HG03039 (cell line): ENCODE measurements around the gene ATOH8.

Source experiments
- ATAC-seq: cut with Tn5 transposase; IDR thresholded peaks from one replicate; pipeline ENCODE4 v1.9.1; 2021; ENCODE audit warnings: mild to moderate bottlenecking, moderate library complexity; ENCODE audit not compliant: unreplicated experiment

Gene ATOH8

GRCh38 chr2:85785027-85785822, 31.4 kb downstream of the ATOH8 start:
- ATAC-seq: no peak

- no peak for ATAC-seq
Measured at GRCh38 chr2:85785871-85786270, 32.1 kb downstream of the ATOH8 start.

- ATAC-seq: no peak
Measured at GRCh38 chr2:85786444-85786843, 32.7 kb downstream of the ATOH8 start.

GRCh38 chr2:85786865-85787264, 33.1 kb downstream of the ATOH8 start:
- no peak for ATAC-seq

- no peak for ATAC-seq
Measured at GRCh38 chr2:85787282-85787980, 33.6 kb downstream of the ATOH8 start.

- no peak for ATAC-seq
Measured at GRCh38 chr2:85787981-85788340, 34.2 kb downstream of the ATOH8 start.

GRCh38 chr2:85788603-85789002, 34.8 kb downstream of the ATOH8 start:
- ATAC-seq: no peak

- no peak for ATAC-seq
Measured at GRCh38 chr2:85789271-85789670, 35.5 kb downstream of the ATOH8 start.

- no peak for ATAC-seq
Measured at GRCh38 chr2:85790032-85790431, 36.2 kb downstream of the ATOH8 start.

- no peak for ATAC-seq
Measured at GRCh38 chr2:85790499-85791188, 36.9 kb downstream of the ATOH8 start.

GRCh38 chr2:85791704-85792565, 38.1 kb downstream of the ATOH8 start:
- no peak for ATAC-seq

- no peak for ATAC-seq
Measured at GRCh38 chr2:85792783-85793441, 39.1 kb downstream of the ATOH8 start.

GRCh38 chr2:85793584-85793983, 39.8 kb downstream of the ATOH8 start:
- ATAC-seq: no peak

GRCh38 chr2:85794038-85794441, 40.2 kb downstream of the ATOH8 start:
- ATAC-seq: no peak

- no peak for ATAC-seq
Measured at GRCh38 chr2:85794491-85795121, 40.8 kb downstream of the ATOH8 start.

GRCh38 chr2:85795331-85796045, 41.7 kb downstream of the ATOH8 start:
- ATAC-seq: no peak

GRCh38 chr2:85796046-85796340, 42.2 kb downstream of the ATOH8 start:
- ATAC-seq: no peak

- no peak for ATAC-seq
Measured at GRCh38 chr2:85796341-85797262, 42.8 kb downstream of the ATOH8 start.
